Liver (tissue), 9 donors: Measurements from ENCODE around the gene SLC25A14. TPM values are rescaled to one million over a fixed set of nuclear protein-coding genes. Genes with fewer than 3 reads are reported as not detected.

Experiments used
- DNase-seq: peaks from one replicate; pipeline ENCODE4 v3.0.0-alpha.2; 2017; ENCODE audit warnings: low spot score
- H3K27ac ChIP-seq, 2 donors: one replicate each; pipeline ENCODE4 v1.7.0; 2013; ENCODE audit warnings: inconsistent platforms in 2 of 2, low read length in 2 of 2, control low read depth in 1 of 2, low read depth in 1 of 2, mild to moderate bottlenecking in 1 of 2
- H3K27me3 ChIP-seq, 4 donors: one replicate each; pipeline versions ENCODE4 v1.6.1 to v1.7.0; 2013; ENCODE audit warnings: low read length in 3 of 4, inconsistent platforms in 1 of 4, mild to moderate bottlenecking in 1 of 4, moderate library complexity in 1 of 4; ENCODE audit not compliant: control insufficient read depth in 4 of 4, insufficient read depth in 4 of 4
- H3K36me3 ChIP-seq, 4 donors: one replicate each; pipeline versions ENCODE4 v1.6.1 to v1.7.0; 2013; ENCODE audit warnings: low read length in 3 of 4, mild to moderate bottlenecking in 3 of 4, low read depth in 1 of 4, moderate library complexity in 1 of 4; ENCODE audit not compliant: control insufficient read depth in 4 of 4, insufficient read depth in 3 of 4
- H3K4me1 ChIP-seq, 4 donors: one replicate each; pipeline versions ENCODE4 v1.6.1 to v1.7.0; 2013; ENCODE audit warnings: low read length in 3 of 4, mild to moderate bottlenecking in 3 of 4, moderate library complexity in 1 of 4; ENCODE audit not compliant: control insufficient read depth in 4 of 4, insufficient read depth in 4 of 4
- H3K4me3 ChIP-seq, 3 donors: one replicate each; pipeline versions ENCODE4 v1.6.1 to v1.7.0; 2013; ENCODE audit warnings: low read length in 3 of 3, control low read depth in 1 of 3, low read depth in 1 of 3, mild to moderate bottlenecking in 1 of 3
- H3K9ac ChIP-seq, 2 donors: one replicate each; pipeline ENCODE4 v1.7.0; 2013; ENCODE audit warnings: low read length in 2 of 2, mild to moderate bottlenecking in 2 of 2, moderate library complexity in 2 of 2, control low read depth in 1 of 2, low read depth in 1 of 2
- H3K9me3 ChIP-seq, 4 donors: one replicate each; pipeline versions ENCODE4 v1.6.1 to v1.7.0; 2013; ENCODE audit warnings: low read length in 3 of 4; ENCODE audit not compliant: control insufficient read depth in 4 of 4
- EGR1 ChIP-seq, 2 donors: IDR thresholded peaks; 2 replicates each; pipeline ENCODE4 v1.6.1; 2016 to 2018; ENCODE audit warnings: antibody characterized with exemption in 2 of 2, low read depth in 2 of 2
- FOXA1 ChIP-seq: IDR thresholded peaks from 2 replicates; pipeline ENCODE4 v1.6.1; 2016; ENCODE audit warnings: antibody characterized with exemption
- GABPA ChIP-seq, 2 donors: IDR thresholded peaks in 1 of 2; conservative IDR thresholded peaks in 1 of 2; 2 replicates each; pipeline ENCODE4 v1.6.1; 2016; ENCODE audit warnings: antibody characterized with exemption in 2 of 2, mild to moderate bottlenecking in 1 of 2, moderate library complexity in 1 of 2
- HNF4A ChIP-seq, 2 donors: conservative IDR thresholded peaks; 2 replicates each; pipeline ENCODE4 v1.6.1; 2016; ENCODE audit warnings: antibody characterized with exemption in 2 of 2, mild to moderate bottlenecking in 2 of 2
- HNF4G ChIP-seq: IDR thresholded peaks from 2 replicates; pipeline ENCODE4 v1.6.1; 2016; ENCODE audit warnings: antibody characterized with exemption
- JUND ChIP-seq, 2 donors: IDR thresholded peaks; 2 replicates each; pipeline ENCODE4 v1.6.1; 2016; ENCODE audit warnings: antibody characterized with exemption in 2 of 2
- MAX ChIP-seq: IDR thresholded peaks from 2 replicates; pipeline ENCODE4 v1.6.1; 2016; ENCODE audit warnings: antibody characterized with exemption
- NR2F2 ChIP-seq: IDR thresholded peaks from 2 replicates; pipeline ENCODE4 v1.6.1; 2016; ENCODE audit warnings: antibody characterized with exemption
- SP1 ChIP-seq: IDR thresholded peaks from 2 replicates; pipeline ENCODE4 v1.6.1; 2018; ENCODE audit warnings: antibody characterized with exemption, mild to moderate bottlenecking
- TAF1 ChIP-seq: conservative IDR thresholded peaks from 2 replicates; pipeline ENCODE4 v1.6.1; 2016; ENCODE audit warnings: antibody characterized with exemption, mild to moderate bottlenecking
- YY1 ChIP-seq: IDR thresholded peaks from 2 replicates; pipeline ENCODE4 v1.6.1; 2016; ENCODE audit warnings: antibody characterized with exemption, mild to moderate bottlenecking
- WGBS: extraction: QIAGEN DNeasy Blood & Tissue Kit; methylation state at CpG from one replicate; pipeline ENCODE4 v1.1.7; 2013; 5-methylcytosine and 5-hydroxymethylcytosine counted together
- polyA plus RNA-seq, 2 donors: library from polyadenylated mRNA; stranded (reverse) in 1 of 2; unstranded in 1 of 2; fragments of 200-250 nt in 1 of 2; fragments of >200 nt in 1 of 2; fragmentation: Nextera tagmentation in 1 of 2; extraction: Ambion mirVana in 1 of 2; gene quantifications; one replicate each; pipeline versions ENCODE4 v1.2.1 to v1.2.3, GENCODE V29; 2013 to 2015
- total RNA-seq, 2 donors: library from RNA; depleted of rRNA; stranded (reverse); fragments of >200 nt; gene quantifications; one replicate each; pipeline ENCODE4 v1.2.3, GENCODE V29; 2014
- TF ChIP-seq, protein P1 (sequence below): IDR thresholded peaks from 2 replicates; pipeline ENCODE4 v1.6.1; 2016; ENCODE audit warnings: antibody characterized with exemption, mild to moderate bottlenecking
- TF ChIP-seq, protein P2 (sequence below): fragments of 150-350 bp; IDR thresholded peaks from 2 replicates; pipeline ENCODE4 v1.5.1; 2017; ENCODE audit warnings: improper control_type of control experiment, low read depth, low read length; ENCODE audit not compliant: missing input control
- TF ChIP-seq, protein P3 (sequence below): IDR thresholded peaks from 2 replicates; pipeline ENCODE4 v1.6.1; 2016; ENCODE audit warnings: antibody characterized with exemption
- TF ChIP-seq, protein P4 (sequence below): IDR thresholded peaks from 2 replicates; pipeline ENCODE4 v1.6.1; 2016; ENCODE audit warnings: antibody characterized with exemption
- donor health status: healthy.
- donor health status: healthy.
- donor health status: healthy.
- donor health status: healthy.
- donor health status: healthy.

SLC25A14 gene
- total and polyA plus RNA-seq, 4 donors = 2.7 to 5.8 (median 4.7) TPM

DNA sequence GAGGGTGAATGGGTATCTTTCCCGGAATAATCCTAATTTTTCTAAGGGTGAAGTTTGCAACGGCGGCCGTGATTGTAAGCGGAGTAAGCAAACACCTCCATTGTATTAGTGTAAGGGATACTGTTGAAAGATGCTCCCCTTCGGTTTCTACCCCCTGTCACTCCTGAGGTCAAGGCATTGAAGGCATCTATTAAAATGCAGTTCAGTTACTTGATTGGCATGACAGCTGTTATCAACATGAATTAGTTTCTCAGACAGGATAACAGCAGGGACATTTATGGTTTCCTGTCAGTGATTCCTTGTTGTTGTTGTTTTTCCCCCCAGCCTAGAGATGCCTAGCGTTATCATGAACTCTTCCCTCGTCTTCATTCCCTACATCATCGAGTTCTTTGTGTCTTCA lies 552 bp downstream of the SLC25A14 start:
- Histone ChIP-seq H3K27me3 (no peaks in the 10 kb centered on the region), H3K4me1 (peaks cover 2 to 7% (median 3%) of the 10 kb centered on the region in 4 donors), H3K36me3 (no peaks in the 10 kb centered on the region), H3K4me3 (peak overlapping the region; percentile 71 to 87 (median 87)), H3K9me3 (no peaks in the 10 kb centered on the region), H3K9ac (peak overlapping the region; percentile 28 to 53), H3K27ac (no peak overlapping the region)
- TF ChIP-seq EGR1 (IDR thresholded peaks at IDR 0.05; ENCODE audit: low read depth in 2 of 2) = no peak
- no peak for TF ChIP-seq NR2F2
- no peak for TF ChIP-seq FOXA1
- no peak for TF ChIP-seq HNF4A (conservative IDR thresholded peaks at IDR 0.05)
- TF ChIP-seq GABPA (IDR thresholded peaks at IDR 0.05 in 1 of 2, conservative IDR thresholded peaks at IDR 0.05 in 1 of 2) = no peak
- TF ChIP-seq, protein P1, sequence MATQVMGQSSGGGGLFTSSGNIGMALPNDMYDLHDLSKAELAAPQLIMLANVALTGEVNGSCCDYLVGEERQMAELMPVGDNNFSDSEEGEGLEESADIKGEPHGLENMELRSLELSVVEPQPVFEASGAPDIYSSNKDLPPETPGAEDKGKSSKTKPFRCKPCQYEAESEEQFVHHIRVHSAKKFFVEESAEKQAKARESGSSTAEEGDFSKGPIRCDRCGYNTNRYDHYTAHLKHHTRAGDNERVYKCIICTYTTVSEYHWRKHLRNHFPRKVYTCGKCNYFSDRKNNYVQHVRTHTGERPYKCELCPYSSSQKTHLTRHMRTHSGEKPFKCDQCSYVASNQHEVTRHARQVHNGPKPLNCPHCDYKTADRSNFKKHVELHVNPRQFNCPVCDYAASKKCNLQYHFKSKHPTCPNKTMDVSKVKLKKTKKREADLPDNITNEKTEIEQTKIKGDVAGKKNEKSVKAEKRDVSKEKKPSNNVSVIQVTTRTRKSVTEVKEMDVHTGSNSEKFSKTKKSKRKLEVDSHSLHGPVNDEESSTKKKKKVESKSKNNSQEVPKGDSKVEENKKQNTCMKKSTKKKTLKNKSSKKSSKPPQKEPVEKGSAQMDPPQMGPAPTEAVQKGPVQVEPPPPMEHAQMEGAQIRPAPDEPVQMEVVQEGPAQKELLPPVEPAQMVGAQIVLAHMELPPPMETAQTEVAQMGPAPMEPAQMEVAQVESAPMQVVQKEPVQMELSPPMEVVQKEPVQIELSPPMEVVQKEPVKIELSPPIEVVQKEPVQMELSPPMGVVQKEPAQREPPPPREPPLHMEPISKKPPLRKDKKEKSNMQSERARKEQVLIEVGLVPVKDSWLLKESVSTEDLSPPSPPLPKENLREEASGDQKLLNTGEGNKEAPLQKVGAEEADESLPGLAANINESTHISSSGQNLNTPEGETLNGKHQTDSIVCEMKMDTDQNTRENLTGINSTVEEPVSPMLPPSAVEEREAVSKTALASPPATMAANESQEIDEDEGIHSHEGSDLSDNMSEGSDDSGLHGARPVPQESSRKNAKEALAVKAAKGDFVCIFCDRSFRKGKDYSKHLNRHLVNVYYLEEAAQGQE = no peak
- TF ChIP-seq HNF4G = no peak
- no peak for TF ChIP-seq TAF1
- no peak for DNase-seq
- WGBS = 3% methylated on average over 9 of the region's 9 CpGs

DNA sequence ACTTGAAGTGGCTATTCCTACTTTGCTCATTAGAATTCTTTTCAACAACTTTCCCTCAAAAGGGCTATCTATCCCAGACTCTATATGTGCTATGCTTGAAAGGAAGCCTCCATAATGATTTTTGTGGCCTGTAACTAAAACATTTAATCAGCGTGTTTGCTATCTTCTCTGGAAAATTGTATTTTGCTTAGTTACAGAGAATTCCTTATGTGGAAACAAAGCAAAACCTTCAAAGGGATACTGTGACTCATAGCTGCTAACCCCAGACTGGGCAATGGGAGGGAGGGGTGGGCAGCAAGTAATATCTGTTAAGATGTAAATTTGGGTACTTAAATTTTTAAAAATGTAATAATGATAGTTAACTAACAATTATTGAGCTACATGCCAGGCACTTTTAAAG lies 3.7 kb downstream of the SLC25A14 start:
- H3K27ac ChIP-seq = no peak overlapping the region
- H3K4me3 ChIP-seq = no peak overlapping the region
- no peaks in the 10 kb centered on the region for H3K36me3 ChIP-seq
- no peak for DNase-seq
- peaks cover 2 to 7% (median 3%) of the 10 kb centered on the region in 4 donors for H3K4me1 ChIP-seq
- TF ChIP-seq MAX (no peak), EGR1 (IDR thresholded peaks at IDR 0.05; ENCODE audit: low read depth in 2 of 2) (no peak), FOXA1 (no peak), GABPA (IDR thresholded peaks at IDR 0.05 in 1 of 2, conservative IDR thresholded peaks at IDR 0.05 in 1 of 2) (no peak), NR2F2 (no peak), JUND (IDR thresholded peaks at IDR 0.05) (no peak)
- 90% methylated on average over 1 of the region's 1 CpG for WGBS
- H3K9me3 ChIP-seq = no peaks in the 10 kb centered on the region
- no peak overlapping the region for H3K9ac ChIP-seq
- H3K27me3 ChIP-seq = no peaks in the 10 kb centered on the region

- Histone ChIP-seq H3K4me3 (no peak overlapping the region), H3K27ac (no peak overlapping the region), H3K9me3 (peaks cover 0 to 2% (median 0%) of the 10 kb centered on the region in 4 donors), H3K4me1 (no peaks in the 10 kb centered on the region), H3K27me3 (no peaks in the 10 kb centered on the region), H3K36me3 (peaks cover 0 to 6% (median 2%) of the 10 kb centered on the region in 4 donors), H3K9ac (no peak overlapping the region)
- DNase-seq = no peak
- TF ChIP-seq EGR1 (IDR thresholded peaks at IDR 0.05; ENCODE audit: low read depth in 2 of 2) = no peak
- TF ChIP-seq HNF4A (conservative IDR thresholded peaks at IDR 0.05) = no peak
- TF ChIP-seq, protein P2, sequence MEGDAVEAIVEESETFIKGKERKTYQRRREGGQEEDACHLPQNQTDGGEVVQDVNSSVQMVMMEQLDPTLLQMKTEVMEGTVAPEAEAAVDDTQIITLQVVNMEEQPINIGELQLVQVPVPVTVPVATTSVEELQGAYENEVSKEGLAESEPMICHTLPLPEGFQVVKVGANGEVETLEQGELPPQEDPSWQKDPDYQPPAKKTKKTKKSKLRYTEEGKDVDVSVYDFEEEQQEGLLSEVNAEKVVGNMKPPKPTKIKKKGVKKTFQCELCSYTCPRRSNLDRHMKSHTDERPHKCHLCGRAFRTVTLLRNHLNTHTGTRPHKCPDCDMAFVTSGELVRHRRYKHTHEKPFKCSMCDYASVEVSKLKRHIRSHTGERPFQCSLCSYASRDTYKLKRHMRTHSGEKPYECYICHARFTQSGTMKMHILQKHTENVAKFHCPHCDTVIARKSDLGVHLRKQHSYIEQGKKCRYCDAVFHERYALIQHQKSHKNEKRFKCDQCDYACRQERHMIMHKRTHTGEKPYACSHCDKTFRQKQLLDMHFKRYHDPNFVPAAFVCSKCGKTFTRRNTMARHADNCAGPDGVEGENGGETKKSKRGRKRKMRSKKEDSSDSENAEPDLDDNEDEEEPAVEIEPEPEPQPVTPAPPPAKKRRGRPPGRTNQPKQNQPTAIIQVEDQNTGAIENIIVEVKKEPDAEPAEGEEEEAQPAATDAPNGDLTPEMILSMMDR = no peak
- TF ChIP-seq FOXA1 = no peak
- TF ChIP-seq, protein P1 = no peak
- TF ChIP-seq, protein P3, sequence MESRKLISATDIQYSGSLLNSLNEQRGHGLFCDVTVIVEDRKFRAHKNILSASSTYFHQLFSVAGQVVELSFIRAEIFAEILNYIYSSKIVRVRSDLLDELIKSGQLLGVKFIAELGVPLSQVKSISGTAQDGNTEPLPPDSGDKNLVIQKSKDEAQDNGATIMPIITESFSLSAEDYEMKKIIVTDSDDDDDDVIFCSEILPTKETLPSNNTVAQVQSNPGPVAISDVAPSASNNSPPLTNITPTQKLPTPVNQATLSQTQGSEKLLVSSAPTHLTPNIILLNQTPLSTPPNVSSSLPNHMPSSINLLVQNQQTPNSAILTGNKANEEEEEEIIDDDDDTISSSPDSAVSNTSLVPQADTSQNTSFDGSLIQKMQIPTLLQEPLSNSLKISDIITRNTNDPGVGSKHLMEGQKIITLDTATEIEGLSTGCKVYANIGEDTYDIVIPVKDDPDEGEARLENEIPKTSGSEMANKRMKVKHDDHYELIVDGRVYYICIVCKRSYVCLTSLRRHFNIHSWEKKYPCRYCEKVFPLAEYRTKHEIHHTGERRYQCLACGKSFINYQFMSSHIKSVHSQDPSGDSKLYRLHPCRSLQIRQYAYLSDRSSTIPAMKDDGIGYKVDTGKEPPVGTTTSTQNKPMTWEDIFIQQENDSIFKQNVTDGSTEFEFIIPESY = no peak
- no peak for TF ChIP-seq YY1
- TF ChIP-seq NR2F2 = no peak
- no peak for TF ChIP-seq SP1
- TF ChIP-seq TAF1 = no peak
- TF ChIP-seq, protein P4, sequence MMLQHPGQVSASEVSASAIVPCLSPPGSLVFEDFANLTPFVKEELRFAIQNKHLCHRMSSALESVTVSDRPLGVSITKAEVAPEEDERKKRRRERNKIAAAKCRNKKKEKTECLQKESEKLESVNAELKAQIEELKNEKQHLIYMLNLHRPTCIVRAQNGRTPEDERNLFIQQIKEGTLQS = no peak
- no peak for TF ChIP-seq JUND (IDR thresholded peaks at IDR 0.05)
- 90% methylated on average over 1 of the region's 1 CpG for WGBS
These were observed 7.6 kb downstream of the SLC25A14 start for GRCh38 chrX:130347321-130347720.
